ENCODE results near the gene HJURP.

The HJURP gene

GRCh38 chr2:233798335-233799086, 55.8 kb downstream of the HJURP start:
- no peaks in the 10 kb centered on the region for H4K20me1 ChIP-seq (ENCODE audit: control insufficient read depth, insufficient read depth, low read depth, low read length)
- H3K9me2 ChIP-seq (replicated peaks; ENCODE audit: control insufficient read depth, low read length), result no peaks in the 10 kb centered on the region
- TF ChIP-seq CTCF (IDR thresholded peaks at IDR 0.05; ENCODE audit: low read depth, low read length, poor library complexity, severe bottlenecking), result no peak
- no peaks in the 10 kb centered on the region for H3K36me3 ChIP-seq (ENCODE audit: control insufficient read depth, low read length)
- H3K4me1 ChIP-seq (ENCODE audit: control insufficient read depth, low read length), result peaks cover 9% of the 10 kb centered on the region
- no peaks in the 10 kb centered on the region for H3F3A ChIP-seq (ENCODE audit: control insufficient read depth, insufficient read depth)
- no peaks in the 10 kb centered on the region for H3K79me2 ChIP-seq (ENCODE audit: control insufficient read depth, low read length)
- H3K27ac ChIP-seq (ENCODE audit: low read depth, low read length), result no peak overlapping the region
- no peaks in the 10 kb centered on the region for H3K9me3 ChIP-seq (ENCODE audit: control insufficient read depth, insufficient read depth, low read length)
- H3K4me2 ChIP-seq (ENCODE audit: low read length), result no peak overlapping the region
- H3K27me3 ChIP-seq (ENCODE audit: control insufficient read depth, low read length), result peaks cover 3% of the 10 kb centered on the region; the same call in 1 of the 2 replicates
- no peak overlapping the region for H3K4me3 ChIP-seq (ENCODE audit: low read length)

GRCh38 chr2:233796254-233796653, 58.1 kb downstream of the HJURP start:
- H3K36me3 ChIP-seq (ENCODE audit: control insufficient read depth, low read length), result no peaks in the 10 kb centered on the region
- no peak for TF ChIP-seq EZH2phosphoT487 (IDR thresholded peaks at IDR 0.05; ENCODE audit: borderline replicate concordance, low read length)
- no peak for TF ChIP-seq CTCF (IDR thresholded peaks at IDR 0.05; ENCODE audit: low read depth, low read length, poor library complexity, severe bottlenecking)
- H4K20me1 ChIP-seq (ENCODE audit: control insufficient read depth, insufficient read depth, low read depth, low read length), result no peaks in the 10 kb centered on the region
- no peak overlapping the region for H3K4me2 ChIP-seq (ENCODE audit: low read length)
- H3K4me3 ChIP-seq (ENCODE audit: low read length), result no peak overlapping the region
- H3K79me2 ChIP-seq (ENCODE audit: control insufficient read depth, low read length), result no peaks in the 10 kb centered on the region
- H3K9me2 ChIP-seq (replicated peaks; ENCODE audit: control insufficient read depth, low read length), result no peaks in the 10 kb centered on the region
- no peaks in the 10 kb centered on the region for H3F3A ChIP-seq (ENCODE audit: control insufficient read depth, insufficient read depth)
- H3K9me3 ChIP-seq (ENCODE audit: control insufficient read depth, insufficient read depth, low read length), result no peaks in the 10 kb centered on the region
- peaks cover 4% of the 10 kb centered on the region for H3K4me1 ChIP-seq (ENCODE audit: control insufficient read depth, low read length)
- H3K27ac ChIP-seq (ENCODE audit: low read depth, low read length), result no peak overlapping the region
- H3K27me3 ChIP-seq (ENCODE audit: control insufficient read depth, low read length), result no peaks in the 10 kb centered on the region

- Histone ChIP-seq H3K79me2 (ENCODE audit: control insufficient read depth, low read length) (no peaks in the 10 kb centered on the region), H3K36me3 (ENCODE audit: control insufficient read depth, low read length) (no peaks in the 10 kb centered on the region), H3F3A (ENCODE audit: control insufficient read depth, insufficient read depth) (no peaks in the 10 kb centered on the region), H3K4me1 (ENCODE audit: control insufficient read depth, low read length) (no peaks in the 10 kb centered on the region), H3K4me2 (ENCODE audit: low read length) (no peak overlapping the region), H3K9me3 (ENCODE audit: control insufficient read depth, insufficient read depth, low read length) (no peaks in the 10 kb centered on the region), H3K27ac (ENCODE audit: low read depth, low read length) (no peak overlapping the region), H3K4me3 (ENCODE audit: low read length) (no peak overlapping the region), H4K20me1 (ENCODE audit: control insufficient read depth, insufficient read depth, low read depth, low read length) (no peaks in the 10 kb centered on the region), H3K27me3 (ENCODE audit: control insufficient read depth, low read length) (no peaks in the 10 kb centered on the region), H3K9me2 (replicated peaks; ENCODE audit: control insufficient read depth, low read length) (no peaks in the 10 kb centered on the region)
- TF ChIP-seq EZH2phosphoT487 (IDR thresholded peaks at IDR 0.05; ENCODE audit: borderline replicate concordance, low read length) (no peak), CTCF (IDR thresholded peaks at IDR 0.05; ENCODE audit: low read depth, low read length, poor library complexity, severe bottlenecking) (no peak)
Measured at GRCh38 chr2:233795735-233796171, 58.6 kb downstream of the HJURP start.

Data from DOHH2 (cell line).